Brain microvascular endothelial cell (primary cell): Measurements from ENCODE around the gene KHDC4.
A peak's percentile ranks its signal among the peaks of the same experiment; 100 is the strongest.

Experiments used
- DNase-seq: peaks from one replicate; pipeline ENCODE4 v3.0.0-alpha.2; 2020
- H3K27ac ChIP-seq: fragments of 250-450 bp; sonication (Bioruptor Pico); 2 replicates; pipeline ENCODE4 v1.5.1; 2020; ENCODE audit warnings: mild to moderate bottlenecking, moderate library complexity
- H3K27me3 ChIP-seq: fragments of 250-450 bp; sonication (Bioruptor Pico); replicated peaks from 2 replicates; pipeline ENCODE4 v1.5.1; 2020; ENCODE audit warnings: mild to moderate bottlenecking
- H3K36me3 ChIP-seq: fragments of 250-450 bp; sonication (Bioruptor Pico); replicated peaks from 2 replicates; pipeline ENCODE4 v1.5.1; 2020; ENCODE audit warnings: mild to moderate bottlenecking
- H3K4me3 ChIP-seq: 2 replicates; pipeline ENCODE4 v1.5.1; 2011; ENCODE audit warnings: low read depth, mild to moderate bottlenecking, control low read depth, low read length, moderate library complexity
- in situ Hi-C: cut with HindIII; loops from 2 replicates; pipeline ENCODE4 v1.10.0; 2017; ENCODE audit warnings: low sequenced_read_pairs, low pct_ligation_motif_present
- TF ChIP-seq, protein P1 (sequence below): IDR thresholded peaks from 2 replicates; pipeline ENCODE4 v1.5.1; 2011; ENCODE audit warnings: low read depth, mild to moderate bottlenecking, moderate library complexity, low read length, control low read depth, inconsistent platforms; ENCODE audit errors: missing control alignments

Gene KHDC4

DNA sequence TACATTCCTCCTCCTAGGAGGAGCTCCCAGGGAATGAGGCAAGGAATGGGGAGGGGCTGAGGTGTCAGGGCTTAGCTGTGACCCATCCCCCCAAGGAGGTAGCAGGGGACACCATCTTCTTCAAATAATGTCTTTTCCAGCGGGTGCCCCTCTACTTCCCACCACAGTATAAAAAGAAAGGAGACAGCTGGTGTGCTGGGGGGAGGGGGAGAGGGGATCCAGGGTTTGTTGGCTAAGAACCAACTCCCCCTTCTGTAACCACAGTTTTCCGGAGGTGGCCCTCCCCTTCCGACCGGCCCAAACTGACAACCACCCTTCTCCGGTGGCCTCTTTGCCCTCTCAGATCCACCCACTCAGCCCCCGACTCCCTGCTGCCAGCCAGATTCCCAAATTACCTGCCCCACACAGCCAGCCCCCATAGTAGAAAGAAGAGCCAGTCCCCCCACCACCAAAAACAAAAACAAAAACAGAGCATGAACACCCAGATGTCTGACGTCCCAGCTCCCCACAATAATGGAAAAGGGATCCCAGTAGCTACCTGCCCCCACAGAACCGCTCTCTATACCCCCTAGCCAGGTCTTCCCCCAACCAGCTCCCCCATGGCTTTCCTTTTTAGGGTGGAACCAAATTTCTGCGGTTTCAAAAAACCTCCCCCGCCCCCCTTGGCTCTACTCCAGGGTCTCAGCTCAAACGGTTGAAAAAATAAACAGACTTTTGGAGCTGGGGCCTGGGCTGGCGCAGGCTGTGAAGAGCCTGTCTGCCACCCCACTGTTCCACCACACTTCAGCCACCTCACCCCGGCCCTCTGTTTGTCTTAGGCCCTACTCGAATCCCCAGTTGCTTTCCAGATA lies 42.1 kb upstream of the KHDC4 start:
- in situ Hi-C loops = no loop called here
- Histone ChIP-seq H3K27ac (peak overlapping the region; percentile 26), H3K36me3 (peaks cover 6% of the 10 kb centered on the region), H3K4me3 (peak overlapping the region; percentile 90), H3K27me3 (no peaks in the 10 kb centered on the region)
- TF ChIP-seq, protein P1, sequence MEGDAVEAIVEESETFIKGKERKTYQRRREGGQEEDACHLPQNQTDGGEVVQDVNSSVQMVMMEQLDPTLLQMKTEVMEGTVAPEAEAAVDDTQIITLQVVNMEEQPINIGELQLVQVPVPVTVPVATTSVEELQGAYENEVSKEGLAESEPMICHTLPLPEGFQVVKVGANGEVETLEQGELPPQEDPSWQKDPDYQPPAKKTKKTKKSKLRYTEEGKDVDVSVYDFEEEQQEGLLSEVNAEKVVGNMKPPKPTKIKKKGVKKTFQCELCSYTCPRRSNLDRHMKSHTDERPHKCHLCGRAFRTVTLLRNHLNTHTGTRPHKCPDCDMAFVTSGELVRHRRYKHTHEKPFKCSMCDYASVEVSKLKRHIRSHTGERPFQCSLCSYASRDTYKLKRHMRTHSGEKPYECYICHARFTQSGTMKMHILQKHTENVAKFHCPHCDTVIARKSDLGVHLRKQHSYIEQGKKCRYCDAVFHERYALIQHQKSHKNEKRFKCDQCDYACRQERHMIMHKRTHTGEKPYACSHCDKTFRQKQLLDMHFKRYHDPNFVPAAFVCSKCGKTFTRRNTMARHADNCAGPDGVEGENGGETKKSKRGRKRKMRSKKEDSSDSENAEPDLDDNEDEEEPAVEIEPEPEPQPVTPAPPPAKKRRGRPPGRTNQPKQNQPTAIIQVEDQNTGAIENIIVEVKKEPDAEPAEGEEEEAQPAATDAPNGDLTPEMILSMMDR = no peak
- peak; percentile 20 for DNase-seq

DNA sequence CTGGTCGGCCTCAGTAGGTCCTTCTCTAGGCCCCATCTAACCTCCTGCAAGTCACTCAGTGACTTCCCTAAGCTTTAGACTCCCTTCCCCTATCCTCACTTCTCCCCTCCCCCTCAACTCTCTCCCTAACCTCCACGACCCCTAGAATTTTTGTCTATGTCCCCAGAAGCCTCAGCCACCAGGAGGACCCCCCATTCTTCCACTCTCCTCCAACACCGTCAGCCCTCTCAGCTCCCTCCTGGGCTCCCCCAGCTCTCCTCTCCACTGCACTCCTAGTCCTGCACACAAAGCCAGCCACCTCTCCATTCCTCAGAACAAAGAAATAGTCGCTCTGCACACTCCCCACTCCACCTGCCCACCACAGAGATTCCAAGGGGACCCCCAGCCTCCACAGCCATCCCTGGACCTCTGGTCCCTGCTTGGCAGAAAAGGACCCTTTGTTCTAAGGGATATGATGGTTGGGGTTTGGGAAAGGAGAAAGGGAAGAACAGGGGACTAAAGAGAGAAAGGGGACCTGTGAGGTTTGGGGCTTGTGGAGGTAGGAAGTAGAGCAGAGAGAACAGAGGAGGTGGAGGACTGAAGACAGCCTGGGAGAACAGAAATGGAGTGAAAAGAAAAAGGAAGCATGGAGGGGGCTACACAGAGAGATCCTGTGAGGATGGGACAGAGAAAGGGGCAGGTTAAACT lies 41.3 kb upstream of the KHDC4 start:
- H3K4me3 ChIP-seq = peak overlapping the region; percentile 90
- H3K36me3 ChIP-seq = peaks cover 6% of the 10 kb centered on the region
- H3K27ac ChIP-seq = no peak overlapping the region
- no peaks in the 10 kb centered on the region for H3K27me3 ChIP-seq
- no peak for DNase-seq
- in situ Hi-C loops = no loop called here
- TF ChIP-seq, protein P1 = no peak

DNA sequence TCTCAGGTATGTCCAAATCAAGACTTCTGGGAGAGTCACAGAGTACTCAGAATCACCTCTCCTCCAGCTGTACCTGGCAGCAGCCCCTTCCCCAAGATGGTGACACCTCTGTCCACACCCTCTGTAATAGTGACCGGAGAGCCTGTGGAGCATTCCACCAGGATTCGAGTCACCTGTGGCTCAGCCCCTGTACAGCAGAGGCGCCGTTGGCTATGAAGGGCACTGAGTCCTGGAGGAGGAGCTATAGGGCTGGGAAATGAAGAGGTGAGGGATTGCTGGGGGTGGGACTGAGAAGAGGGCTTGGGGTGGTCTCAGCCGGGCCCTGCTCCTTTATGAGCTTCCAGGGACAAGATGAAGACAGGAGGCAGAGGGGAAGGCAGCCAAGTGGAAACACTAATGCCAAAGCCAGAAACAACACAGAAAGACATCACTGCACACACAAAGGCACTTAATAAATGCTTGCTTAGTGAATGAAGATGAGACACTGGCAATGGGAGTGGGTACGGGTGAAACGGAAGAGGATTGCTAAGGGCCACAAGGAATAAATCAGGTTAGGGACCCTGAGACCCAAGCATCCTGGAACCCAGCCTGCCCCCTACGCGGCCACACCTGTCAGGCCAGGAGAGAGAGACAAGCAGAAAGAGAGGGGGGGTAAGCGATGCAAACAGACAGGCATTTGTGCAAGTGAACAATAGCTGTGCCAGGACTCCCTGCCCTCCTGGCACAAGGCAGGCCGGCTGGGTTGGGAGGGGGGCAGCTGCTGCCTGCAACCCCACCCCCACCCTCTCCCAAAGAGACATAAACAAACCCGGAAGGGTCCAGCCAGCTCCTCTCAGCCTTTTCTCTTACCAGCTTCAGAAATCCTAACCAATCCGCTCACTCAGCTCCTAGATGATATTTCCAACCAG lies 40.2 kb upstream of the KHDC4 start:
- no peak overlapping the region for H3K27ac ChIP-seq
- no peaks in the 10 kb centered on the region for H3K27me3 ChIP-seq
- peak overlapping the region; percentile 90 for H3K4me3 ChIP-seq
- peaks cover 9% of the 10 kb centered on the region for H3K36me3 ChIP-seq
- TF ChIP-seq, protein P1 = no peak
- DNase-seq = no peak
- in situ Hi-C loops = no loop called here

DNA sequence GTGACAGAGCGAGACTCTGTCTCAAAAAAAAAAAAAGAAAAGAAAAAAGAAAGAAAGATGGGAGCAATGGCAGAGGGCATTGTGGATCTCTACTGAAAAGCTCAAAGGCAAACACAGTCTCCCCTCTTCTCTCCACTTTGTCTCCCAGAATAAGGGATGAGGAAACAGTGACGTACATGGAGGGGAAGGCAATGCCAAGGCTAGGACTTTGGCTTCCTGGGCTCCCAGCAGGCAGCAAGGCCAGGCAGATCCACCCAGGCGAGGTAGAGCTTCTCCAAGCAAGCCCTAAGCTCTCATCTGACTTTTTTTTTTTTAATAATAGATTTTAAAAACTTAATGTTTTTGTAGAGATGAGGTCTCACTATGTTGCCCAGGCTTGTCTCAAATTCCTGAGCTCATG lies 39.5 kb upstream of the KHDC4 start:
- in situ Hi-C loops = no loop called here
- H3K27ac ChIP-seq = no peak overlapping the region
- H3K27me3 ChIP-seq = no peaks in the 10 kb centered on the region
- H3K4me3 ChIP-seq = no peak overlapping the region
- H3K36me3 ChIP-seq = peaks cover 15% of the 10 kb centered on the region
- TF ChIP-seq, protein P1 = no peak
- DNase-seq = no peak

DNA sequence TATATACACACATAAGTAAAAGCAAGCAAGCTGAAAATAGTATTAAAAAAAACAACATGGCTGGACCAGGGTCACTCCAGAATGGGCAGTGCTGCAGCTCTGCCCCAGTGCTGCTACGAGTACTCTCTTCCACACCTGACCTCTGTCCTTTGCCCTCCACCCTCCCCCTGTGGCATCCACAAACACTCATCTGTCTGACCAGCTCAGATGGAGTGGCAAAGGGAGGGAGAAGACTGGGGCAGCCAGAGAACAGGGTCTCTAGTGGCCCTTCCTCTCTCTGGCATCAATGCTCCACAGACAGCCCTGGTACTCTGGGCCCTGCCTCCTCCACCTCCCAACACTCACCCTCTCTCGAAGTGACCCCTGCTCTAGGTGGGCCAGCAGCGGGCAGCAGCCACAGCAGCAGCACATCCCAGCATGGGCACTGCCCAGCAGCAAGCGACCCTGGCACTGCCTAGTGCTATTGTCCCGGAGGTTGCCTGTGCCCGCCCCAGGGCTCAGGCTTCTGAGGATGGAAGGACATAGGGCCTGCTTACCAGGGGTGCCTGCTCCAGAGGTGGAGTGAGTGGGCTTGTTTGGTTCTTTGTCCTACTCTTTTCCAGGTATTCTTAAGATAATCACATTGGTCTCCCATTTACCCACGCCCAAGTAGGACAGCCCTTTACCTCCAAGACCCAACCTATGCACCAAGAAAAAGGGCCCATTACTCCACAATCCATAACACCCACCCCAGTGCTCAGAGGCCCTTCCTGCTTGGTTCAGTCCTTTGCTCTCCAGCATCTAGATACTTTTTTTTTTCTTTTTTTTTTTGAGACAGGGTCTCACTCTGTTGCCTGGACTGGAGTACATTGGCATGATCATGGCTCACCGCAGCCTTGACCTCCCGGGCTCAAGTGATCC lies 37.9 kb upstream of the KHDC4 start:
- no peak overlapping the region for H3K27ac ChIP-seq
- in situ Hi-C loops = no loop called here
- H3K4me3 ChIP-seq = no peak overlapping the region
- TF ChIP-seq, protein P1 = no peak
- DNase-seq = no peak
- peaks cover 29% of the 10 kb centered on the region for H3K36me3 ChIP-seq
- no peaks in the 10 kb centered on the region for H3K27me3 ChIP-seq
